HEK293T (cell line): ENCODE data around the gene FBXO21.
"Not testable (repeated sequence)": the region's sequence is repeated elsewhere in the genome, so short reads cannot be mapped to it uniquely, and the experiment has no call there.

Source experiments
- CTCF ChIA-PET: fragments of 350-600 bp; formaldehyde crosslinking; extraction: SDS; loops from one replicate; lab custom pipeline; 2021; ENCODE audit warnings: antibody characterized with exemption, inconsistent platforms; lab: Yijun Ruan, JAX
- POLR2A ChIA-PET: fragments of 350-600 bp; formaldehyde crosslinking; extraction: SDS; loops from one replicate; lab custom pipeline; 2020; ENCODE audit warnings: antibody characterized with exemption, inconsistent platforms; lab: Yijun Ruan, JAX
- DNase-seq: peaks from one replicate; pipeline ENCODE4 v3.0.0; 2012; ENCODE audit warnings: mixed read lengths; ENCODE audit errors: extremely low spot score
- ARNT ChIP-seq: fragments of 450-650 bp; IDR thresholded peaks from 2 replicates; pipeline ENCODE4 v1.6.1; 2017; ENCODE audit warnings: mild to moderate bottlenecking
- BHLHE40 ChIP-seq: fragments of 450-650 bp; IDR thresholded peaks from 2 replicates; pipeline ENCODE4 v1.6.1; 2016; ENCODE audit warnings: mild to moderate bottlenecking, moderate library complexity, borderline replicate concordance
- CTBP1 ChIP-seq: fragments of 450-650 bp; IDR thresholded peaks from 2 replicates; pipeline ENCODE4 v1.6.1; 2016; ENCODE audit warnings: borderline replicate concordance
- ELF4 ChIP-seq: fragments of 450-650 bp; IDR thresholded peaks from 2 replicates; pipeline ENCODE4 v1.6.1; 2017; ENCODE audit warnings: antibody characterized with exemption
- FOXA1 ChIP-seq: fragments of 450-650 bp; IDR thresholded peaks from 2 replicates; pipeline ENCODE4 v1.6.1; 2016; ENCODE audit warnings: mild to moderate bottlenecking
- FOXK2 ChIP-seq: fragments of 450-650 bp; IDR thresholded peaks from 2 replicates; pipeline ENCODE4 v1.6.1; 2016; ENCODE audit warnings: mild to moderate bottlenecking
- FOXM1 ChIP-seq: fragments of 450-650 bp; IDR thresholded peaks from 2 replicates; pipeline ENCODE4 v1.6.1; 2017; ENCODE audit warnings: mild to moderate bottlenecking, borderline replicate concordance
- HDGF ChIP-seq: fragments of 450-650 bp; IDR thresholded peaks from 2 replicates; pipeline ENCODE4 v1.6.1; 2017; ENCODE audit warnings: antibody characterized with exemption, borderline replicate concordance
- L3MBTL2 ChIP-seq: fragments of 450-650 bp; conservative IDR thresholded peaks from 2 replicates; pipeline ENCODE4 v1.6.1; 2016; ENCODE audit warnings: mild to moderate bottlenecking
- LEF1 ChIP-seq: fragments of 450-650 bp; IDR thresholded peaks from 2 replicates; pipeline ENCODE4 v1.6.1; 2017; ENCODE audit warnings: mild to moderate bottlenecking, borderline replicate concordance
- NFRKB ChIP-seq: fragments of 450-650 bp; IDR thresholded peaks from 2 replicates; pipeline ENCODE4 v1.6.1; 2016; ENCODE audit warnings: mild to moderate bottlenecking, moderate library complexity
- SP1 ChIP-seq: fragments of 450-650 bp; IDR thresholded peaks from 2 replicates; pipeline ENCODE4 v1.6.1; 2017
- SUZ12 ChIP-seq: fragments of 450-650 bp; IDR thresholded peaks from 2 replicates; pipeline ENCODE4 v1.6.1; 2016; ENCODE audit warnings: mild to moderate bottlenecking
- TARDBP ChIP-seq: fragments of 450-650 bp; IDR thresholded peaks from 2 replicates; pipeline ENCODE4 v1.6.1; 2016
- ZNF384 ChIP-seq: fragments of 450-650 bp; IDR thresholded peaks from 2 replicates; pipeline ENCODE4 v1.6.1; 2016
- TF ChIP-seq, protein P1 (sequence below): fragments of 450-650 bp; IDR thresholded peaks from 2 replicates; pipeline ENCODE4 v1.6.1; 2016

FBXO21 gene

DNA sequence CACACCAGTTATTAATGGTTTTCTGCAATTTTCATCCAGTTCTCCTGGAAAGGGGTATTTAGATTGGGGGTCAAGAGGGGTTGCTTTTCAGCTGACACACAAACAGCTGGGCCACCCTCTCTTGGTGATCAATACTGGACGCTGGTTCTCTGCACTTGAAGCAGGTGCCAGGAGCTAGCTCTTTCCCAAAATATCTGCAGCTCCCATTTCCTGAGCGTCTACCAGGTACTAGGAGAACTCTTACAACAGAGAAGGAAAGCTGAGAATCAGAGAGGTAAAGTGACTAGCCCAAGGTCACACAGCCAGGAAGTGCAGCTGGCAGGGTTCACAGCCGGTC lies 92.3 kb downstream of the FBXO21 start:
- ChIA-PET CTCF (no interaction called here), POLR2A (no interaction called here)
- no peak for DNase-seq
- TF ChIP-seq LEF1 = no peak
- TF ChIP-seq FOXM1 = no peak
- TF ChIP-seq ZNF384 = no peak
- TF ChIP-seq TARDBP = no peak
- TF ChIP-seq FOXK2 = no peak
- TF ChIP-seq CTBP1 = no peak
- TF ChIP-seq ARNT = no peak
- TF ChIP-seq NFRKB = no peak
- TF ChIP-seq ELF4 = no peak
- TF ChIP-seq, protein P1, sequence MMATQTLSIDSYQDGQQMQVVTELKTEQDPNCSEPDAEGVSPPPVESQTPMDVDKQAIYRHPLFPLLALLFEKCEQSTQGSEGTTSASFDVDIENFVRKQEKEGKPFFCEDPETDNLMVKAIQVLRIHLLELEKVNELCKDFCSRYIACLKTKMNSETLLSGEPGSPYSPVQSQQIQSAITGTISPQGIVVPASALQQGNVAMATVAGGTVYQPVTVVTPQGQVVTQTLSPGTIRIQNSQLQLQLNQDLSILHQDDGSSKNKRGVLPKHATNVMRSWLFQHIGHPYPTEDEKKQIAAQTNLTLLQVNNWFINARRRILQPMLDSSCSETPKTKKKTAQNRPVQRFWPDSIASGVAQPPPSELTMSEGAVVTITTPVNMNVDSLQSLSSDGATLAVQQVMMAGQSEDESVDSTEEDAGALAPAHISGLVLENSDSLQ = no peak
- no peak for TF ChIP-seq L3MBTL2
- TF ChIP-seq BHLHE40 = no peak
- TF ChIP-seq FOXA1 = no peak
- TF ChIP-seq SP1 = no peak
- TF ChIP-seq SUZ12 = no peak

GRCh38 chr12:117097159-117097558 lies 93.1 kb downstream of the FBXO21 start:
- POLR2A ChIA-PET = interaction anchor here (0.8 kb wide), 1 partner anchor 10 kb away, joined by 3 read pairs; no protein-coding TSS in a partner anchor
- CTCF ChIA-PET = interaction anchor here (0.9 kb wide), 1 partner anchor 23 kb away, joined by 4 read pairs; no protein-coding TSS in a partner anchor
- no peak for TF ChIP-seq TARDBP
- DNase-seq = no peak

- TF ChIP-seq LEF1 (no peak), ELF4 (no peak), L3MBTL2 (no peak), BHLHE40 (no peak), ZNF384 (no peak), SP1 (no peak), FOXK2 (no peak), SUZ12 (no peak), FOXA1 (no peak), ARNT (no peak), HDGF (no peak), FOXM1 (no peak), NFRKB (no peak), CTBP1 (no peak), TARDBP (no peak)
- TF ChIP-seq, protein P1 = no peak
- POLR2A ChIA-PET = no interaction called here
- CTCF ChIA-PET = no interaction called here
Measured at GRCh38 chr12:117096501-117097042, 93.7 kb downstream of the FBXO21 start.

GRCh38 chr12:117095191-117095590 lies 95.1 kb downstream of the FBXO21 start:
- CTCF ChIA-PET = not testable (repeated sequence)
- POLR2A ChIA-PET = interaction anchor here (0.7 kb wide), 1 partner anchor 18 kb away, joined by 3 read pairs; no protein-coding TSS in a partner anchor

More at GRCh38 chr12:117096501-117097042, 93.7 kb downstream of the FBXO21 start:
- no peak for DNase-seq

GRCh38 chr12:117093918-117094630 lies 96.2 kb downstream of the FBXO21 start:
- no peak for DNase-seq
- ChIA-PET POLR2A (no interaction called here), CTCF (interaction anchor here (0.6 kb wide), 1 partner anchor 37 kb away, joined by 3 read pairs; no protein-coding TSS in a partner anchor)

More at GRCh38 chr12:117095191-117095590, 95.1 kb downstream of the FBXO21 start:
- not testable (repeated sequence) for DNase-seq

More at GRCh38 chr12:117093918-117094630, 96.2 kb downstream of the FBXO21 start:
- no peak for TF ChIP-seq ELF4
- TF ChIP-seq FOXA1 = no peak
- no peak for TF ChIP-seq SP1
- TF ChIP-seq FOXK2 = no peak
- TF ChIP-seq BHLHE40 = no peak
- no peak for TF ChIP-seq L3MBTL2
- TF ChIP-seq LEF1 = no peak
- TF ChIP-seq TARDBP = no peak
- TF ChIP-seq ZNF384 = no peak
- no peak for TF ChIP-seq FOXM1
- TF ChIP-seq ARNT = no peak
- TF ChIP-seq NFRKB = no peak
- no peak for TF ChIP-seq SUZ12
- TF ChIP-seq, protein P1 = no peak
- no peak for TF ChIP-seq CTBP1
- TF ChIP-seq HDGF = no peak
